GM21576 (cell line): ENCODE results near the gene DLX5.

Source experiments
- ATAC-seq: cut with Tn5 transposase; IDR thresholded peaks from one replicate; pipeline ENCODE4 v1.9.1; 2021; ENCODE audit warnings: mild to moderate bottlenecking, moderate library complexity; ENCODE audit not compliant: unreplicated experiment

Gene DLX5

GRCh38 chr7:96992192-96993005 lies 32.2 kb downstream of the DLX5 start:
- no peak for ATAC-seq

DNA sequence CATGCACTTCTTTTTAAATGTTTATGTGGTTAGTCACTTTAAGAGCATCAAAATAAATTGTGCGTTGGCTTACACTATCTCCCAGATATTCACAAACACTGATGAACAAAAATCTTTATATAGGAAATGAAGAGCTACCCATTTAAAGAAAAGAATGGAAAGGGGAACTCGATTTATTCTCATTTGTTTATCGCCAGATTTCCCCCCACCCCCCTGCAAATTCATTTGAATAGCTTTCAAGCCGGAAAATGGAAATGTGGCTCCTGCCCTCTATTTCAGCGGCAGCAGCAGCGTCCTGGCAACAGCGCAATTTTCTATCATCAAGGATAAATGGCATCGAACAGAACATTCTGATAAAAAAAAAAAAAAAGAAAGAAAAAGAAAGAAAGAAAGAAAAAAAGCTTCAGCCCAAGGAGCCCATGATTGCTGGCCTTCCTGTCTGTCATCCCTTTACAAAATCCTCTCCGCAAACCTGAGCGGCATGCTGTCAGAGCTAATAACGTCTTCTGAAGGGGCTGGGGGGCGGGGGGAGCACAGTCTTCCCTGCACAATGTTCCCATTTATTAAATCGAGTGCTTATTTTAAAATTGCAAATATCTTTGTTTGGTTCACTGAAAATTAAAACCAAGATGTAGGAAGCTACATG lies 33.0 kb downstream of the DLX5 start:
- ATAC-seq, result no peak

GRCh38 chr7:96989859-96990317 lies 34.7 kb downstream of the DLX5 start:
- ATAC-seq, result no peak

GRCh38 chr7:96989241-96989858 lies 35.3 kb downstream of the DLX5 start:
- no peak for ATAC-seq

DNA sequence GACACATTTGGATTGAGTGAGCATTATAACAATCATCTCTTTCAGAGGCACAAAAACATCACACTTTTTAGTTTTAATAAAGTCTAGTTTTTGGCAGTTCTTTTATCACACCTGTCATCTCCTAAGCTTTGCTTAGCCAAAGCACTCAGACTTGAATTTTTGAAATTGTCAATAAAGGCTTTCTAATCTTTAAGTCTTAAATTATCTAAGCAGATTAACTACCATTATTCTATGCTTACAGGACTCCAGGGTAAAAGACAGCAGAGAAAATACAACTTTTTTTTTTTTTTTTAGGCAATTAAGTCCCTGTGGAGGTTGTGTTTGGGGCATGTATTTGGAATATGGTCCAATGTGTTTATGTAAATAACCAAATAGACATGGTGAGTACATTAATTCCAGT lies 36.9 kb downstream of the DLX5 start:
- ATAC-seq, result no peak

GRCh38 chr7:96986901-96987300 lies 37.7 kb downstream of the DLX5 start:
- ATAC-seq, result no peak

GRCh38 chr7:96985992-96986391 lies 38.6 kb downstream of the DLX5 start:
- no peak for ATAC-seq

- ATAC-seq, result no peak
Observed at GRCh38 chr7:96982586-96982985, 42.0 kb downstream of the DLX5 start.

GRCh38 chr7:96979551-96980276 lies 44.9 kb downstream of the DLX5 start:
- ATAC-seq, result no peak

- ATAC-seq, result no peak
Observed at GRCh38 chr7:96977445-96977844, 47.2 kb downstream of the DLX5 start.

DNA sequence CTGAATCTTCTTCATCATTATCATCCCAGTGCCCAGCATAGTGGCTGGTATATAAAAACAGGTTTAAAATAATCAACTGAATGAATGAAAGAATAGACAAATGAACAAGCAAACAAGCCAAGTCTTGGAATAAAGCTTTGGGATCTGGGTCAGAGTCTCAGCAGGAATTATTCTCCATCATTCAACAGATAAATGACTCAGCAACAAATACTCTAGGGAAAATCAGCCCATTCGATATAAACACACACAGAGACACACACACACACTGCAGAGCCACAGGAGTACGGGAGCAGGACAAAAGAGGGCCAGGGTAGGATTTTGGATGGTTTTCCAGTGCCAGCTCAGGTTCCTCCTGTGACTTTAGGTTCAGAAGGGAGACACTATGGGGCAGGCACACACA lies 48.5 kb downstream of the DLX5 start:
- ATAC-seq, result no peak

DNA sequence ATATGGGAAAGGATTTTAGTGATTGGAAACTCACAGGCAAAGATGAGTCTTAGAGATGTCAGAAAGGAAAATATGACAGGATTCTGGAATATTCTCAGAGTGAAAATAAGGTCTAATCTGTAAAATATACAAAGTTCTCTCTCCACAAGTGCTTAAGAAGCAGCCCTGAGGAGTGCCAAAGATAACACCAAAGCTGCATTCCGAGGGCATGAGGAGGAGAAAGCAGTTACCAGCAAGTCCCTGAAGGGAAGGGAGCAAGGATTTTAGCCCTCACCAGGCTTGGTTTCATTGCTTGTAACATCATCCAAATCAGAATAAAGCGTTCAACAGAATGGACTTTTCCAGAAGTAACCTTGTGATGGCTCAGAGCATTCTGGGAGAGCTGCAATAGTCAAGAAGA lies 50.6 kb downstream of the DLX5 start:
- no peak for ATAC-seq

- no peak for ATAC-seq
Observed at GRCh38 chr7:96970739-96971138, 53.9 kb downstream of the DLX5 start.
